Gastrocnemius medialis (tissue), 4 donors: ENCODE data around the gene ACR. TPM values are rescaled to one million over a fixed set of nuclear protein-coding genes. Genes with fewer than 3 reads are reported as not detected.

ENCODE experiments used
- ATAC-seq, 2 donors: fragments of 150-250 bp; one replicate each; pipeline ENCODE4 v1.9.1; 2016
- DNase-seq, 2 donors: peaks; one replicate each; pipeline ENCODE4 v3.0.0-alpha.2; 2019
- H3K27ac ChIP-seq, 4 donors: fragments of 200-600 bp; sonication (generic); 1 replicate in 1 of 4; 2 replicates in 3 of 4; pipeline ENCODE4 v1.5.1; 2016 to 2018; ENCODE audit warnings: mild to moderate bottlenecking in 2 of 4, moderate library complexity in 1 of 4
- H3K27me3 ChIP-seq, 3 donors: fragments of 200-600 bp; sonication (generic) in 2 of 3; 1 replicate in 1 of 3; 2 replicates in 2 of 3; pipeline versions ENCODE4 v1.5.1 to v1.6.0; 2016 to 2019; ENCODE audit warnings: mild to moderate bottlenecking in 1 of 3, moderate library complexity in 1 of 3
- H3K36me3 ChIP-seq, 2 donors: fragments of 200-600 bp; sonication (generic) in 1 of 2; one replicate each; pipeline ENCODE4 v1.5.1; 2017 to 2018
- H3K4me1 ChIP-seq, 2 donors: fragments of 200-600 bp; sonication (generic) in 1 of 2; one replicate each; pipeline ENCODE4 v1.5.1; 2016 to 2017; ENCODE audit warnings: mild to moderate bottlenecking in 2 of 2
- H3K4me3 ChIP-seq, 4 donors: fragments of 200-600 bp; sonication (generic) in 3 of 4; 1 replicate in 1 of 4; 2 replicates in 3 of 4; pipeline ENCODE4 v1.5.1; 2016 to 2019; ENCODE audit warnings: mild to moderate bottlenecking in 2 of 4
- H3K9me3 ChIP-seq, 3 donors: fragments of 200-600 bp; sonication (generic) in 2 of 3; 1 replicate in 1 of 3; 2 replicates in 2 of 3; pipeline ENCODE4 v1.5.1; 2016 to 2019
- CTCF ChIP-seq, 5 experiments: fragments of 450-650 bp in 3 of 5; fragments of 200-600 bp in 2 of 5; sonication (generic) in 2 of 5; IDR thresholded peaks in 4 of 5; conservative IDR thresholded peaks in 1 of 5; 1 replicate in 4 of 5; 2 replicates in 1 of 5; pipeline ENCODE4 v1.5.1; 2016 to 2019; ENCODE audit warnings: antibody characterized with exemption in 5 of 5, mild to moderate bottlenecking in 3 of 5, moderate library complexity in 3 of 5
- POLR2A ChIP-seq, 2 donors: fragments of 450-650 bp; IDR thresholded peaks; one replicate each; pipeline ENCODE4 v1.6.1; 2017; ENCODE audit warnings: antibody characterized with exemption in 2 of 2, mild to moderate bottlenecking in 2 of 2, moderate library complexity in 2 of 2
- in situ Hi-C, 4 donors: fragments of 200-750 bp; cut with MboI; loops; one replicate each; pipeline versions ENCODE4 v1.15.0 to v1.8.0; 2017; ENCODE audit warnings: low sequenced_read_pairs in 4 of 4
- intact Hi-C: fragments of 100-400 bp; cut with DNase I; formaldehyde crosslinking; loops from one replicate; pipeline ENCODE4 v1.15.1; 2023; ENCODE audit warnings: low total_unique reads
- total RNA-seq, 4 donors: library from RNA; depleted of rRNA; stranded (reverse); fragments of >200 nt; gene quantifications; one replicate each; pipeline versions ENCODE4 v1.1.0 to v1.2.3, GENCODE V29; 2016

Gene ACR
- total RNA-seq, 4 donors from 2014 or later = not detected

DNA sequence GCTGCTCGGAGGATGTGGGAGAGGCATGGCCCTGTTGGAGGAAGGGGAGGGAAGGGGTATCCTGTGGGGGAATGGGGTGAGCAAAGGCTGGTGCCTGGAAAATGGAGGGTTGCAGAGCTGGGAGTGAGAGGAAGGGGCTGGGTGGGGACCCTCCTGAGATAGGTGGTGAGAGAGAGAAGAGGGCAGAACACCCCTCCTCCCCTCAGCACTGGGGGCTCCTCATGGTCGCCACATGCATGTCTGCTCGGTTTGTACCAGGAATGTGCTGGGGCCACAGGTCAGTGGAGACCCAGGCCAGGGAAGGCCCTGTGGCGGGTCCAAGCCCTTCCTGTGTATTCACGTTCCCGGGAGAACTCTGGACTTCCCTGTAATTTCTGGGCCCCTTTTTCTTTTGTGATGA lies 27.8 kb upstream of the ACR start:
- intact Hi-C loops = no loop called here
- ATAC-seq (no peak), DNase-seq (no peak)
- no peaks in the 10 kb centered on the region for H3K9me3 ChIP-seq
- H3K27me3 ChIP-seq = no peaks in the 10 kb centered on the region
- in situ Hi-C loops = no loop called here
- no peak overlapping the region for H3K27ac ChIP-seq
- no peaks in the 10 kb centered on the region for H3K4me1 ChIP-seq
- no peak for TF ChIP-seq CTCF (IDR thresholded peaks at IDR 0.05 in 4 of 5, conservative IDR thresholded peaks at IDR 0.05 in 1 of 5)
- no peak for TF ChIP-seq POLR2A (IDR thresholded peaks at IDR 0.05)
- H3K36me3 ChIP-seq = no peaks in the 10 kb centered on the region
- H3K4me3 ChIP-seq = no peak overlapping the region

- DNase-seq (no peak), ATAC-seq (no peak)
- Histone ChIP-seq H3K36me3 (no peaks in the 10 kb centered on the region), H3K27ac (no peak overlapping the region), H3K9me3 (no peaks in the 10 kb centered on the region), H3K4me1 (no peaks in the 10 kb centered on the region), H3K27me3 (no peaks in the 10 kb centered on the region), H3K4me3 (no peak overlapping the region)
- in situ Hi-C loops (no loop called here), intact Hi-C loops (no loop called here)
- no peak for TF ChIP-seq CTCF (IDR thresholded peaks at IDR 0.05 in 4 of 5, conservative IDR thresholded peaks at IDR 0.05 in 1 of 5)
- no peak for TF ChIP-seq POLR2A (IDR thresholded peaks at IDR 0.05)
These were observed 27.1 kb upstream of the ACR start for GRCh38 chr22:50710886-50711285.

DNA sequence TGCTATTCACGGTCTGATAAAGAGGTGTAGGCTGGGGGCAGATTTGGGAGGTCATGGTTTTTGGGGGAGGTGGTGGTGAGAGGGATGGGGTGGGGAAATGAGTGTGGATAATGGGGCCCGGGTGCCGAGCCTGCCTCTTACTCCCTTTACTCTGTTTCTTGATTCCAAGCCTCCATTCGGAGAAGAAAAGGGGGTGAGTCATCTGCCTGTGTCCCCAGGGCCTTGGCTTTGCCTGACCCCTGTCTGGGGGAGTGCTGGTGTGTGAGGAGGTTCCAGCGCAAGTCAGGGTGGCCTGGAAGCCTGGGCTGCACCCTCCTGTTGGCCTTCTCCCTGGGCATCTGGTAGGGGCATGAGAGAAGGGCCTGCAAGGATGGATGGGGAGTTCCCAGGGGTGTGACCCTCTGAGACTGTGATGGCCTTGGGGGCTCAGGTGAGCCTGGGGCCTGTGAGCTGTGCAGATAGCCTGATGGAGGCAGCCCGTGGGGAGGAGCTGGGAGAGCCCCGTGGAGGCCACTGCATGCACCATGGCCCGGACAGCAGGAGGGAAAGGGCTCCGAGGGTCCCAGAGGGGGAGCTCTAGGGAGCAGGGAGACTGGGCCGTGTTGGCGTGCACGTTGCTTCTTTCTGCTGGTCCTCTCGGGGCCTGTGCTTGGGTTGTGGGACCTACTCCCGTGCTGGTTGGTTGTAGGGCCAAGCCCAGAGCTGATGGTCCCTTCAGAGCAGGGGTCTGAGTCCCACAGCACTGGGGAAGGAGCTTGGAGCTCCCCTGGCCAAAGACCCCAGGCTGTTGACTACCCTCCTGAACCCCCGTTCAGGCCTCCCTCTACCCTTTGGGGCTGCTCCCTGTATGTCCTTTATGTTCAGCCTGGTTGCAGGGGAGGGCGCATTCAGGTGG lies 26.3 kb upstream of the ACR start:
- TF ChIP-seq POLR2A (IDR thresholded peaks at IDR 0.05) (no peak), CTCF (IDR thresholded peaks at IDR 0.05 in 4 of 5, conservative IDR thresholded peaks at IDR 0.05 in 1 of 5) (no peak)
- Histone ChIP-seq H3K27ac (peak overlapping the region in 2 of 4 donors; percentile 10 to 18), H3K36me3 (no peaks in the 10 kb centered on the region), H3K27me3 (no peaks in the 10 kb centered on the region), H3K4me1 (no peaks in the 10 kb centered on the region), H3K9me3 (no peaks in the 10 kb centered on the region), H3K4me3 (no peak overlapping the region)
- in situ Hi-C loops (no loop called here), intact Hi-C loops (no loop called here)
- ATAC-seq (no peak), DNase-seq (no peak)

- Histone ChIP-seq H3K27me3 (no peaks in the 10 kb centered on the region), H3K4me3 (no peak overlapping the region), H3K27ac (peak overlapping the region in 3 of 4 donors; percentile 10 to 41 (median 18)), H3K4me1 (peaks cover 0 to 6% of the 10 kb centered on the region in 2 donors), H3K36me3 (no peaks in the 10 kb centered on the region), H3K9me3 (no peaks in the 10 kb centered on the region)
- in situ Hi-C loops (no loop called here), intact Hi-C loops (no loop called here)
- TF ChIP-seq POLR2A (IDR thresholded peaks at IDR 0.05) (no peak), CTCF (IDR thresholded peaks at IDR 0.05 in 4 of 5, conservative IDR thresholded peaks at IDR 0.05 in 1 of 5) (no peak)
- ATAC-seq = no peak
- DNase-seq = no peak
These were observed 25.5 kb upstream of the ACR start for GRCh38 chr22:50712341-50713007.
